ENCODE data around the gene ZNF44. TPM values are rescaled to one million over a fixed set of nuclear protein-coding genes. Genes with fewer than 3 reads are reported as not detected.

ZNF44 gene
- total RNA-seq, 2 donors from 2014 or later: 4.6 to 8.6 TPM

DNA sequence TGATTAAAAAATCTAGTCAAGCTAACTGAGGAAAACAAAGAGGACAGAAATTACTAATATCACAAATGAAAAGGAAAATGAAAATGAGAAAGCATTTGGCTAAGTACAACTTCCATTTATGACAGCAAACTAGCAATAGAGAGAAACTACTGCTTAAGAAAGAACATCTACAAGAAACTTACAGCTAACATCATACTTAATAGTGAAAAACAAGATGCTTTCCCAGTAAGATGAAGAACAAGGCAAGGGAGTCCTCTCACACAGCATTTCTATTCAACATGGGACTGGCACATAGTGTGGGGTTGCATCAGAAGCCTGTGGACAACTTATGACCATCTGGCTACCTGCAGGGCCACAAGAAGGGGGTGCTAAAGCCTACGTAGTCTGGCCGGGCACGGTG lies 39.3 kb downstream of the ZNF44 start:
- TF ChIP-seq, protein P1, sequence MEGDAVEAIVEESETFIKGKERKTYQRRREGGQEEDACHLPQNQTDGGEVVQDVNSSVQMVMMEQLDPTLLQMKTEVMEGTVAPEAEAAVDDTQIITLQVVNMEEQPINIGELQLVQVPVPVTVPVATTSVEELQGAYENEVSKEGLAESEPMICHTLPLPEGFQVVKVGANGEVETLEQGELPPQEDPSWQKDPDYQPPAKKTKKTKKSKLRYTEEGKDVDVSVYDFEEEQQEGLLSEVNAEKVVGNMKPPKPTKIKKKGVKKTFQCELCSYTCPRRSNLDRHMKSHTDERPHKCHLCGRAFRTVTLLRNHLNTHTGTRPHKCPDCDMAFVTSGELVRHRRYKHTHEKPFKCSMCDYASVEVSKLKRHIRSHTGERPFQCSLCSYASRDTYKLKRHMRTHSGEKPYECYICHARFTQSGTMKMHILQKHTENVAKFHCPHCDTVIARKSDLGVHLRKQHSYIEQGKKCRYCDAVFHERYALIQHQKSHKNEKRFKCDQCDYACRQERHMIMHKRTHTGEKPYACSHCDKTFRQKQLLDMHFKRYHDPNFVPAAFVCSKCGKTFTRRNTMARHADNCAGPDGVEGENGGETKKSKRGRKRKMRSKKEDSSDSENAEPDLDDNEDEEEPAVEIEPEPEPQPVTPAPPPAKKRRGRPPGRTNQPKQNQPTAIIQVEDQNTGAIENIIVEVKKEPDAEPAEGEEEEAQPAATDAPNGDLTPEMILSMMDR (IDR thresholded peaks at IDR 0.05): no peak
- no peak for DNase-seq (ENCODE audit: low spot score)
- Histone ChIP-seq H3K4me3 (no peak overlapping the region), H3K27ac (no peak overlapping the region), H3K36me3 (peaks cover under 1% of the 10 kb centered on the region), H3K27me3 (no peaks in the 10 kb centered on the region), H3K4me1 (no peaks in the 10 kb centered on the region), H3K9me3 (peaks cover 0 to 12% of the 10 kb centered on the region in 2 donors)

DNA sequence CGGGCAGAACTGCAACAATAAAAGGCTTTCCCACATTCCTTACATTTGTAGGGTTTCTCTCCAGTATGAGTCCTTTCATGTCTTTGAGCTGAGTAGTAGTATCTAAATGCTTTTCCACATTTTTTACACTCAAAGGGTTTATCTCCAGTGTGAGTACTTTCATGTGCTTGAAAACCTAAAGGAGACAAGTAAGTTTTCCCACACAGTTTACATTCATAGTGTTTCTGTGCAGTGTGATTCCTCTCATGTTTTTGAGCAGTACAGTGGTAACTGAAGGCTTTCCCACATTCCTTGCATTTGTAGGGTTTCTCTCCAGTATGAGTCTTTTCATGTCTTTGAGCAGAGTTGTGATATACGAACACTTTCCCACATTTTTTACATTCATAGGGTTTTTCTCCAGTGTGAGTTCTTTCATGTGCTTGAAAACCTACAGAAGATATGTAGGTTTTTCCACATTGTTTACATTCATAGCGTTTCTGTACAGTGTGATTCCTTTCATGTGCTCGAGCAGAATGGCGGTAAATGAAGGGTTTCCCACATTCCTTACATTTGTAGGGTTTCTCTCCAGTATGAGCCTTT lies 47.0 kb downstream of the ZNF44 start:
- Histone ChIP-seq H3K27me3 (no peaks in the 10 kb centered on the region), H3K4me1 (no peaks in the 10 kb centered on the region), H3K9me3 (peaks cover 23 to 63% of the 10 kb centered on the region in 2 donors), H3K27ac (no peak overlapping the region), H3K36me3 (peaks cover 52% of the 10 kb centered on the region), H3K4me3 (no peak overlapping the region)
- TF ChIP-seq, protein P1 (IDR thresholded peaks at IDR 0.05): no peak
- no peak for DNase-seq (ENCODE audit: low spot score)

DNA sequence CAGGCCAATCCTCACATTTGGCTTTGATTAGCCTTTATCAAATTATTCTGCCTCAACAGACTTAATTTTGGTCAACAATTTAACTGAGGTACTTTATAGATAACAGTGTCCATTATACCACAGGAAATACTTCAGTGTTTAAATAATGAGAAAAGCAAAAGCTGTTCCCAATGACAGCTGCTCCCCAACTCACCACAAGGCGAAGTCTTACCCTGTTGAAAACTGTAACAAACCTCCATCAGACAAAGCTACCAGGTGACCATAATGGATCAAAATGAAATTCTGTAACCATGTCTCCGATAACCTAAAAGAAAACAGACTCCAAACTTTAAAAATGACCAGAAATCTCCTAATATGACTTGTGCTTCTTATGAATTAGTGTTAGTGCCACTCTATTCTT lies 50.3 kb downstream of the ZNF44 start:
- no peak overlapping the region for H3K27ac ChIP-seq
- H3K9me3 ChIP-seq: peaks cover 19 to 43% of the 10 kb centered on the region in 2 donors
- H3K36me3 ChIP-seq: peaks cover 50% of the 10 kb centered on the region
- H3K4me1 ChIP-seq: no peaks in the 10 kb centered on the region
- H3K27me3 ChIP-seq: no peaks in the 10 kb centered on the region
- TF ChIP-seq, protein P1 (IDR thresholded peaks at IDR 0.05): peak in 1 of 2 donors; percentile 13
- DNase-seq (ENCODE audit: low spot score): no peak
- no peak overlapping the region for H3K4me3 ChIP-seq

DNA sequence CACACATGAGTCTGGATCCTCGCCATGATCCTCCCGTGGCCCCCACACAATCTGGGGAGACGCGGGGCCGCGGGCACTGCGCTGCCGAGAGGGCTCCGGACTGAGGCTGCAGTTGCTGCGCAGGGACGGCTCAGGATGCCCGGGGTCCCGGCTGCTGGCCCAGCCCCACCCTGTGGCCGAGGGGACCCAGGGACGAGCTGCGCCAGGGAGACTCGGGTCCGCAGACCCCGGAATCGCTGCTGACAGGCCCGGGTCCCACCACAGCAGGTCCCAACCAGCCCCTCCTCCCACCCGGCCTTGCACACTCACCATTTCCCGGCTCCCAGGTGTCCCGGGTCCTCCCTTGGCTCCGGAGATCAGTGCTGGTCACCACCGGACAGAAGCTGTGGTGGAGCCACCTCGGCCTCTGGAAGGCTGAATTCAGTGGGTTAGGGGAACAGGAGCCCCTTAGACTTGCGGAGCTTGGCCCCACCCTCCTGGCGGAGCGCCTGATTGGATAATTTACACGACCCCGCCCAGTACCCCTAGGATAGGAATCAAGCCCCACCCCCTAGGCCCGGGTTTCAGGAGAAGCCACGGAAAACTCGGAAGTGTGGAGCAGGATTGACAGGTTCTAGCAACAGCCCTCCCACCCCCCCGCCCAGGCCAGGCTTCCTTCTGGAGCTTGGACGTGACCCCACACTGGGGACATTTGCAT lies 57.4 kb downstream of the ZNF44 start:
- peaks cover 10% of the 10 kb centered on the region for H3K36me3 ChIP-seq
- DNase-seq (ENCODE audit: low spot score): no peak

DNA sequence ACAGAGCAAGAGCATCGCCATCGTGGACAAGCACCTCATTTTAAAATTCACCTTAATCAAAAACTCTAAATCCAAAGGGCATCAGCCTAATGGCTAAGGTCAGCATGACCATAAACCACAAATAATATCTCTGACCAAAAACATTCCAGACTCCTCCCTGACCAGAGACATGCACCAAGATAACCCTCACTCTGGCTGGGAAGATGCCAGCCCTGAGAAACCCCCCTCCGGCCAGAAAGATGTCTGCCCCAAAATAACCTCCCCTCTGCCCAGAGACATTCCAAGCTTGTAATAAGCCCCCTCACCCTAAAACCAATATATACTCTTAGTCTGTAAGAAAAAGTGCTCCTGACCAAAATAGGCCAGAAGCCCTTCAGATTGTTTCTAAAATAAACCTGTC lies 61.7 kb downstream of the ZNF44 start:
- H3K36me3 ChIP-seq: peaks cover 4% of the 10 kb centered on the region

More for the DNA sequence above, 57.4 kb downstream of the ZNF44 start:
- Histone ChIP-seq H3K27ac (no peak overlapping the region), H3K27me3 (no peaks in the 10 kb centered on the region), H3K9me3 (no peaks in the 10 kb centered on the region), H3K4me3 (no peak overlapping the region), H3K4me1 (no peaks in the 10 kb centered on the region)
- TF ChIP-seq, protein P1 (IDR thresholded peaks at IDR 0.05): no peak

More for the DNA sequence above, 61.7 kb downstream of the ZNF44 start:
- DNase-seq (ENCODE audit: low spot score): no peak
- Histone ChIP-seq H3K4me1 (peaks cover 0 to 4% of the 10 kb centered on the region in 2 donors), H3K27ac (peak overlapping the region in 1 of 2 donors; percentile 25), H3K27me3 (no peaks in the 10 kb centered on the region), H3K4me3 (no peak overlapping the region), H3K9me3 (no peaks in the 10 kb centered on the region)
- TF ChIP-seq, protein P1 (IDR thresholded peaks at IDR 0.05): no peak
